Activated gamma-delta T cell treated with Interleukin-2 at 50 U/mL for 16 hours (primary cell): ENCODE data around the gene FOXL3.

Source experiments
- DNase-seq: peaks from one replicate; pipeline ENCODE4 v3.0.0-alpha.2; 2020

Gene FOXL3

GRCh38 chr7:304574-305409 lies 14.8 kb downstream of the FOXL3 start:
- no peak for DNase-seq

DNA sequence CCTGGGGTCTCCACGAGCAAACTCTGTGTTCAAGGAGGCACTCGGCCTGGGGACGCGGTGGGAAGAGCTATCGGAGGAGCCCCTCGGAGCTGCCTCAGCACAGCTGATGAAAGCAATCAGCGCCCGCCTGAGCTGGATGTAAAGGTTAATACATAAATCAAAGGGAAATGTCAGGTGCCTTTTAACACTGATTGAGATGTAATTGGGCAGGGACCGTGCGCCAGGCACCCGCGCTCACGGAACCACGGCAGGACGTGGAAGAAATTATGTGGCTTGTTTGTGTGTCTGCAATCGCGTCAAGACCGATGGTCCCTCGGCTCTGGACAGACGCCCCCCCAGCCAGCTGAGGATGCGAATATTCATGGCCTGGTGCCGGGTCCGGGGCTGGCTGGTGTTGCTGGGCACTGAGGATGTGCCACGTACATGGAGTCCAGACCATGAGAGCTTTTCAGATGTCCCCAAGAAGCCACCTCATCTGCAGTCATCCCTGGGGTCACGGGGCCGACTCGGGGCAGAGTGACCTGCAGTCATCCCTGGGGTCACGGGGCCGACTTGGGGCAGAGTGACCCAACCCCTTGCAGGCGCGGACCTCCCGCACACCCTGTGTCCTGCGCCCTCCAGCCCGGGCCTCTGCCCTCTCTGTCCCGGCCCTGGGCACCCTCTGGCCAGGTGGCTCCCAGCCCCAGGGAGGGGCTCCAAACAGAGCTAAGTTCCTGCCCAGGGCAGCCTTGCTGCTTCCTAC lies 15.6 kb downstream of the FOXL3 start:
- DNase-seq, result no peak

DNA sequence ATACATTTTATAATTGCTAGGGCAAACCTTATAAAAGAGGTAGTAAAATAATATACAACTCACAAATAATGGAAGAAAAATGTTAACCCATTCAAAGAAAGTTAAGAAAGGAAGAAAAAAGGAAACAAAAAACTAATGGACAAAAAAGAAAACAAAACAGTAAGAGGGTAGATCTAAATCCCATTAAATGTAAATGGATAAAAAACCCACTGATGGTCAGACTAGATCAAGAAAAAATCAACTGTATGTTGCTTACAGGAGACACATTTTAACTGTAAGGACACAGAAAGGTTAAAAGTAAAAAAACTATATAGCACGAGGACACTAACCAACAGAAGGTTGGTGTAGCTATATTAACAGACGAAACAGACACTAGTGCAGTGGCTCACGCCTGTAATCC lies 18.0 kb downstream of the FOXL3 start:
- DNase-seq, result no peak

DNA sequence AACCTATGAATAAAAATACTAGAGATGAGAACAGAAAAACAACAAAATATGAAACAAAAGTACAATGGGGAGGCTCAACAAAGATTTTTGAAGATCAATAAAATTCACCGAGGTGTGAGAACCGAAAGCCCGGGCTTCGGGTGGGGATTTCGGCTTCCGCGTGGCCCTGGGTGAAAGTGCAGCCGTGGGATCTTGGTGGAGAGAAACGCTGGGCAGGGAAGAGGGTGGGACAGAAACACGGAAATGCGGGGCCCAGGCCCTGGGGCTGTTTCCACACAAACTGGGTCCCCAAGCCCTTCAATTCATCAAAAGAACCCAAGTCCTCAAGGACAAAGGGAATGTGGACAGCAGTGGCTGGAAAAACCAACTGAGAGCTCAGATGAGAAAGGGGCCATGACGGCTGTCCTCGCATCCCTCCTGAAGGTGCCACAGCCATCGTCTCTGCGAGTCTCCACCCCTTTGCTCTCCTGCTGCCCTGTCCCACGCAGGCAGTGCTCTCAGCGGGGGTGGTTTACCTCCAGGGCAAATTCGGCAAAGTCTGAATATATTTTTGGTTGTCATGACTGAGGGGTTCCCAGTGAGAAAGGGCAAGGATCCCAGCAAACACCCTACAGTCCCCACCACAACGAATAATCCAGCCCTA lies 19.7 kb downstream of the FOXL3 start:
- DNase-seq, result no peak

GRCh38 chr7:311131-311680 lies 21.2 kb downstream of the FOXL3 start:
- DNase-seq, result no peak

DNA sequence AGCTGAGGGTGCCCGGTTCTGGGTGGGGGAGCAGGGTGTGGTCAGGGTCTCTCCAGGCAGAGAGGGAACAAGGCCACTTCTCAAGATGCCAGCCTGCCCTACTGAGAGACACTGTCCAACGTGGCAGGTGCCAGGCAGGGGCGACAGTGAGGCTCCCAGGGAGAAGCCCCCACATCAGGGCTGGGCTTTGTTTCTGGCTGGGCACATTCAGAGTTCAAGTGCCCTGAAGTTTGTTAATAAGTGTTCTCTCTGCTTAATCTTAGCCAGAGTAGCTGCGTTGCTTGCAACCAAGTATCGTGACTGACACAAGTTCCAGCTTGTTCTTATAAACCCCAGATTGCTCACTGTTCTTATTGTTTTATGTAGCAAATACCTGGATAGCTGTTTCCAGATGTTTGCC lies 21.8 kb downstream of the FOXL3 start:
- no peak for DNase-seq

DNA sequence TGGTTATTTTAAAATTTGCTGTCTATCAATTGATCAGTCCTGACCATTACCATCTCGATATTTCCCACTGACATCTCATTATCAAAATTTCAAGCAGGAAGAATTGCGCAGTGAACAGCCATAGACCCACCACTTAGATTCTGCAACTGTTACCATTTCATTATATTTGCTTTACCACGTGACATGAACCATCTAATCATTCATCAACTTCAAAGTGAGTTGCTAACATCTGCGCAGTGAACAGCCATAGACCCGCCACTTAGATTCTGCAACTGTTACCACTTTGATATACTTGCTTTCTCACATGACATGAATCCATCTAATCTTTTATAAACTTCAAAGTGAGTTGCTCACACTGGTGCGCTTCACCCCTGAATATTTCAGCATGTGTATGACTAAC lies 22.5 kb downstream of the FOXL3 start:
- no peak for DNase-seq

DNA sequence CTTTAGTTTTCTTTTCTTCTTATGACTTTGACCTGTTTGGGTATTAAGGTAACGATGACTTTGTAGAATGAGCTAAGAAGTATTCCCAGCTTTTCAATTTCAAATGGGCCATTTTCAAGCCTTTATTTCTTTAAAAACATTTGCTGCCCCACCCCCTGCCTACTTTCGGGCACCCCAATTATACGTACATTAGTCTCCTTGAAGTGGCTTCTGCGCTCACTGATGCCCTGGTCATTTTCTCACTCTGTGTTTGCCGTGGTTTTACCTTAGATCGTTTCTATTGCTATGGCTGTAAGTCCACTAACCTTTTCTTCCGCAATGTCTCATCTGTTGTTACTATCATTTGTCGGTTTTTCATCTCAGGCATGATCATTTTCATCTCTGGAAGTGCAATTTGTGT lies 24.9 kb downstream of the FOXL3 start:
- DNase-seq, result no peak

GRCh38 chr7:315516-316265 lies 25.7 kb downstream of the FOXL3 start:
- DNase-seq, result no peak

- DNase-seq, result no peak
Measured at GRCh38 chr7:317643-318405, 27.9 kb downstream of the FOXL3 start.

- no peak for DNase-seq
Measured at GRCh38 chr7:318476-318875, 28.5 kb downstream of the FOXL3 start.

DNA sequence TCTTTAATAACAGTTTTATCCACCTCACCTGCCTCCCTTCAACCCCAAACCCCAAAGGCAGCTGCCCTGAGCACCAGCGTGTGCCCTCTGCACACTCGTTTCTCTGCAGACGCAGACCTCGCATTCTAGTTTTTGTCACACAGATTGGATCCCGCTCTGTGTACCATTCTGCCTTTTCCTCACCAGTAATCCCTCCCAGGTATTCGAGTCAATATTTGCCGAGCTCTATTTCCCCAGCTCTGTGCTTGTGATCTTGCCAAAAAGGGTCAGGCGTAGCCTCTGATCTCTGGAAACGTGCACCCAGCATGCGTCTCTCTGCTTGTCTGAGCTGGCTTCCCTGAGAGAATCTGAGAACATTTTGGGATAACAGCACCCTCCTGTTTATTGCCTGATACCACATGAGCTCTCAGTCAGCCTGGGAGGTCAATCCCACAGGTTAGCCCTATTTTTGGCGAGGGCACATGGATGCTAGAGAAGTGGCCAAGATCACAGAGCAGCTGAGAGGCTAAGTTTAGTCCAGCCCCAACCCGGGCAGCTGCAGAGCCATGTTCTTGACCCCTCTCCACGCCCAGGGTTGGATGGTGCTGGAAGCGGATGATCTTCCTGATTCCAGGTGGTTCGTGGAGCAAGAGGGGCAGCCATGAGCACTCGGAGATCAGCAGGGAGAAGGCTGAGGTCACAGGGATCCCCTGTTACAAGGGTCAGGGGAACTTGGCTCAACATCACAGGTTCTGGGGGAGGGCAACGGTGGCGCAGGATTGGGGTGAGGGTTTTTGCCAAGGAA lies 29.1 kb downstream of the FOXL3 start:
- no peak for DNase-seq

GRCh38 chr7:320297-320696 lies 30.3 kb downstream of the FOXL3 start:
- no peak for DNase-seq

GRCh38 chr7:322111-322671 lies 32.2 kb downstream of the FOXL3 start:
- peak; percentile 84 for DNase-seq

DNA sequence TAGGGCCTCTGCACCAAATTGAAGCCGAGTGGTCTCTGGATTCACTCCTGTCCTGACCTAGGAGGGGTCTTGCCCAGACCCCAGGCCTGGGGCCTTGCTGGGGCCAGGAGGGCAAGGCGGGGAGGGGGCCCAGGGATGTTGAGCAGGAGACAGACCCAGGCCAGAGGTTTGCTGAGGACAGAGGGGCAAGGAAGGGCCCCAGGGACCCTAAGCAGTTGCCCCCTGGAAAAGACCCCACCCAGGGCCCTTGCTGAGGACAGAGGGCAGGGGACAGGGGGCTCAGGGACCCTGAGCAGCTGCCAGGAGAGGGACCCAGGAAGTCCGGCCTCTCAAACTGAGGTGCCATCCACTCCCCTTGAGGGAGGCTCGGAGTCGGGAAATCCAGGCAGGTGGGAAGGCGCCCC lies 32.7 kb downstream of the FOXL3 start:
- no peak for DNase-seq

- DNase-seq, result no peak
Measured at GRCh38 chr7:323410-323809, 33.4 kb downstream of the FOXL3 start.

- DNase-seq, result no peak
Measured at GRCh38 chr7:324011-324410, 34.0 kb downstream of the FOXL3 start.

DNA sequence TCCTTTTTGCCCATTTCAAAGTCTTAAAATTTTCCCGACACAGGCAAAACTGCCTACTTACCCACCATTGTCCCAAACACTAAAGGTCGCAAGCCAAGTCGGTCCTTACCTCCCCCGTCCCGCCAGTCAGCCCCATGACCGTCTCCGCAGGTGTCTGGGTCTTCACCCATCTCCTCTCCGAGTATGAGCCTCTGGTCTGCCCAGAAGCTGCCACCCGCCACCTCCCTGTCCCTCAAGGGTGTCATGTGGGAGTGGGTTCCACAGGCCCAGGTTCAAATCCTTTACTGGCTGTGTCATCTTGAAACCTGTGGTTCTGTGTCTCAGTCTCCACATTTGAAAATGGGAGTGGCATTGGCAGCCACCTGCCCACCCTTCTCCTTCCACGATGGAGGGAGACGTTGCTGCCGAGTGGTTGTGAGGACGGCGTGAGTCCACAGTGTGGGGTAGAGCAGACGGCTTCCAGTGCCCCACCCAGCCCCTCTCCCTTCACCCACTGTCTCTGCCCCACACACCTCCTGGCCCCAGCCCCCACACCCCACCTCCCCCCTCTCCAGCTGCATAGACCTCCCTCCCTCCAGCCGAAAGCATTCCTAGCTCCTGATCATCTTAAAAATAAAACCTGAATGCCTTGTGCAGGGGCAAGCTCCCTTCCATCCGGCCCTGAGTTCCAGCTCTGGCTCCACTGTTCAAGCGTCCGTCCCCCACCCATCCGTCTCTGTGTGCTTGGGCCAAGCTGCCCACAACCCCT lies 35.3 kb downstream of the FOXL3 start:
- DNase-seq, result no peak

DNA sequence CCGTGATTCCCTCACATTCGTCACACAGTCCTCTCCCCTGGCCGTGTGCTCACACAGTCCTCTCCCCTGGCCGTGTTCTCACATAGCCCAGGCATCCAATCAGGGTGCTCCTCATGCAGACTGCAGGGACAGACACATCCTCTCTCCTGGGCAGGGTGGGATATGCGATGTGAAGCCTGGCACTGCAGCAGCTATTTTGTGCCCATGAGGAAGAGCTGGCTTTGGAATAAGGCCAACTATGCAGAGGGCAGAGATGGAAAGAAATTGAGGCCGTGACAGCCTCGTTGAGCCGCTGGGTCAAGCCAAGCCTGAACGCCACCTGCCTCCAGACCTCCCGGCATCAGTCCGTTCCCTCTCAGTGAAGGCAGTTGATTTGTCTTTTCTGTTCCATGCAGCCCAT lies 35.8 kb downstream of the FOXL3 start:
- DNase-seq, result no peak

GRCh38 chr7:326273-326672 lies 36.3 kb downstream of the FOXL3 start:
- DNase-seq, result no peak
